DMS53 treated with DMSO at 0.1 percent for 48 hours (cell line): ENCODE data around the gene CFAP92.
"Not testable (repeated sequence)": the region's sequence is repeated elsewhere in the genome, so short reads cannot be mapped to it uniquely, and the experiment has no call there.

Source experiments
- DNase-seq: peaks from one replicate; lab custom pipeline; 2025; ENCODE audit not compliant: unreplicated experiment; lab: John Stamatoyannopoulos, UW

The CFAP92 gene

DNA sequence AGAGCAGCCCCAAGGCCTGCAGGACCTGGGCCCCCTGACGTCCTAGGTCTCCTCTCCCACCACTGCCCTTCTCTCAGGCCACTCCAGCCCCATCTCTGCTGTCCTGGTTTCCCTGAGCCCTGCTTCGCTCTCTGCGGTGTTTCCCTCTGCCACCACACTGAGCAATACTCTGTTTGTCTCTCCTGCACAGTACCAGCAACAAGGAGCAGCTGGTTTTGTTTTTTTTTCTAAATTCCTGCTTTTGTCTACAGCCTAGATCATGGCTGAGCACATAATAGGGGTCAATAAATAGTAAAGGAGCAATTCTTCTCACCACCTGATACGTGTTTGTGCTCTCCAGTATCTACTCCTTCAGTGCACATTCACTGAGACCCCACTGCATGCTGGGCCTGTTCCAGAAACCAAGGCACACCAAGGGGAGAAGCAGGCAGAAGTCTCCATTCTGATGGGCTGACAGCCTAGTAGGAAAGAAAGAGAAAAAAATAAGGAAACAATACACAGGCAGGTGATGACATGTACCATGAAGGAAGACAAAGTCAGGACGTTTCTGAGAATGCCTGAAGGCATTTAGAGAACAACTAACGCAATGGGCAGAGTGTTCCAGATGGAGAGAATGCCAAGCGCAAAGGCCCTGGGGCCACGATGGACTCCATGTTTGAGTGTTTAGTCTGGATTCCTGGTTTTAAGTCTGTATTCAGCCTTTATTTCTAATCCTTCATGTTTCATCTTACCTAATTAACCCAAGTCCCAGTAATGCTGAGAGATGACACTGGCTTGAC is 120.4 kb downstream of the CFAP92 start:
- no peak for DNase-seq

DNA sequence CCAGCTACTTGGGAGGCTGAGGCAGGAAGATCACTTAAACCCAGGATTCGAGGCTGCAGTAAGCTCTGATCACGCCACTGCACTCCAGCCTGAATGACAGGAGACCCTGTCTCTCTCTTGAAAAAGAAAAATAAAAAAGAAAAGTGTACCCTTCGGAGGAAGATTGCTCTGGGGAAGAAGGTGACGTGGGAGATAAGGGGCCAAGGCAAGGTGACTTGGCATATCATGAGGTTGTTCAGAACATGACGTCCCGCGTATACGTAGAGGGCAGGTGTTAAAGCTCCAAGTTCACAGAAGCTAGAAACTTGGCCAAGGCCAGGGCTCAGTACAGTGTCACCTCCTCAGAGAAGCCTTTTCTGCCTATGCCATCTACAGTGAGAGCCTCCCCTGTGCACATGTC is 121.1 kb downstream of the CFAP92 start:
- DNase-seq = no peak

DNA sequence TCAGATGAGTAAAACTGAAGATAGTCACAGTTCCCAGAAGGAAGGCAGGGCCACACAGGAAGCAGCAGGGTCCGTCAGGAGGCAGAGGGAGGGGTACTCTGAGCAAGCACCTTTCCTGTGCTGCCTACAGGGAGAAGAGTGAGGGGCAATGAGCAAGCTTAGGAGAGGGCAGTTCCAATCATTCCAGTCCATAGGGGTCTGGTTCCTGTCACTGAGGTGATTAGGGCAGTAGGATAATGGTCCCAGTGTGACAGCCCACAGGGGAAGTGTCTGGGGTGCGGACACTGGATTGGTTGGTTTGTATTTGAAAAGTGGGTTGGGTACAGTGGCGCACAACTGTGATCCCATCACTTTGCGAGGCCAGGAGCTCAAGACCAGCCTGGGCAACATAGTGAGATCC is 121.6 kb downstream of the CFAP92 start:
- DNase-seq = no peak

GRCh38 chr3:128870347-128870746 is 123.5 kb downstream of the CFAP92 start:
- no peak for DNase-seq

DNA sequence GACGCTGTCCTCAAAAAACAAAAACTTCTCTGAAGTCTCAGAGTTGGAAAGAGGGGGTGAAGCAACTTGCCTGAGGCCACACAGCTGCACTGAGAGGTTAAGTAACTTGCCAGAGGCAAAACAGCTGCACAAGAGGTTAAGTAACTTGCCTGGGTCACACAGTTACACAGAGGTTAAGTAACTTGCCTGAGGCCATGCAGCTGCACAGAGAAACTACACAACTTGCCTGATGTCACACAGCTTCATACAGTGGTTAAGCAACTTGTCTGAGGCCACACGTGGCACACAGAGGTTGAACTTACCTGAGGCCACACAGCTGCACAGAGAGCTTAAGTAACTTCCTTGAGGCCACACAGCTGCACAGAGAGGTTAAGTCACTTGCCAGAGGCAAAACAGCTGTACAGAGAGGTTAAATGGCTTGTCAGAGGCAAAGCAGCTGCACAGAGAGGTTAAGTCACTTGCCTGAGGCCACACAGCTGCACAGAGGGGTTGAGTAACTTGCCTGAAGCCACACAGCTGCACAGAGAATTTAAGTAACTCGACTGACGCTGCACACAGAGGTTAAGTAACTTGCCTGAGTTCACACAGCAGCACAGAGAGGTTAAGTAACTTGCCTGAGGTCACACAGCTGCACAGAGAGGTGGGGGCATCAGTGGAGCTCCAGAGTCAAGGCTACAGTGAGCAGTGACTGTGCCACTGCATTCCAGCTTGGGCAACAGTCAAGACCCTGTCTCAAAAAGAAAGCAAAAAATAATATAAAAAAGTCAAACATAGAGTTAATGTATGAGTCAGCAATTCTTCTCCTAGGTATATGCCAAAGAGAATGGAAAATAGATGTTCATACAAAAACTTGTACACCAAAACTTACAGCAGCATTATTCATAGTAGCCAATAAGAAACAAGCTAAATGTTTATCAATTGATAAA is 126.4 kb downstream of the CFAP92 start:
- no peak for DNase-seq

DNA sequence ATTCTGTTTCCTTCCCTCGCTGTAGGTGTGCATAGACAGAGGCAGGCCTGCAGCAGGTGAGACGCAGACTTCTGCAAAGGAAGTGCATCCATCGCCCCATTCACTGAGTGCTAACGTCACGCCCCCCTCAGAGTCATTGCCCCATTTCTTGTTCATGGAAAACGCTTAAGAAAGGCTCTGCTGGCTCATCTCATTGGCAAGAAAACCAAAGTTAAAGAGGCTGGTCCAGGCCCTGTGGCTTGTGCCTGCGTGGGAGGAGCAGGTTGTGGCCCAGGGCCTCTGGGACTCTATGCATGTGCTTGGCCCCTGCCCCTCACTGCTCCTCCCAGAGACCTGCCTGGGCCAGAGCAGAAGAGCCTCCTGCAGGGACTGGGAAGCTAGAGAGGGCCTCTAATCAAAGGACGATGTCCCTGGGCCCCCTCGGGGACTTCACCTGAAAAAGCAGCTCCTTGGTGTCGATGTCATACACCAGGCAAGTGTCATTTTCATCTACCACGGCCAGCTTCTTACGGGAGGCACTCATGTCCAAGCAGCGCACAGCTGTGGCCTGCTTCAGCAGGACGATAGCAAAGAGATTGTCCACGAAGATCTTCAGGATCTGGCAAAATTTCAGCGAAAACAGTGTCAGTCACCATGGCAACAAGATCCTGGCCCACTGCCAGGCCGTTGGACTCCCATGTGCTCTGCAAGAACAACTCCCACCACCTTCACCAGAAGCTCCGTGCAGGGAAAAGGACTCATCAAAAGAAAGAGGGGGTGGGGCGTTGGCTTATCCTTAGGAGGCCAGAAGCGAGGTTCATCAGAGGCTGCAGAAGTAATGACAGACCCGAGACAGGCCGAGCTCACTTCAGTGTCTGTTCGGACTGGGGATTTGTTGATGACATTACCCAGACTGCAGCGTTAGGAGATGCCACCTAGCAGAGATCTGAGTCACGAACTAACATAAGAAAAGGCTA is 128.7 kb downstream of the CFAP92 start:
- DNase-seq = not testable (repeated sequence)

DNA sequence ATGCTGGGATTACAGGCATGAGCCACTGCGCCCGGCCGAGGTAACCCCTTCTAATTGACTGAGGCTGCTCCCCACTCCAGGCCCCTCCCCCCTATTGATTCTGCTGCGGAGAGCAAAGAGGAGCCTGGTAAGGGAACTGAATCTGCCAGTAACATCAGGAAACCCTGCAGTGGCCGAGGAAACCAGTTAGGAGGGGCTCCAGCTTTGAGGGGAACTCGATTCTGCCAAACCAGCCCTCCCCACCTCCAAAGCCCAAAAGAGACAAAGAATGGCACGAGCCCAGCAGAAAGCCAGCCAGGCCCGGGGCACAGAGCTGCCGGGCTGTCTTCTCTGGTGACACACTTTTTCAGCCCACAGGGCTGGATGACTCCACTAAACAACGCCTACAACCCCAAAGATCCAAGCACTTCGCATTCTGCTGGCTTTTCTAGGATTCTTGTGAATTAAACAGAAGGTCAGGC is 129.5 kb downstream of the CFAP92 start:
- DNase-seq = no peak

- DNase-seq = no peak
Measured at GRCh38 chr3:128863560-128863959, 130.3 kb downstream of the CFAP92 start.

GRCh38 chr3:128861491-128861890 is 132.4 kb downstream of the CFAP92 start:
- DNase-seq = no peak
